ENCODE data around the gene NADK. TPM values are rescaled to one million over a fixed set of nuclear protein-coding genes. Genes with fewer than 3 reads are reported as not detected.

The NADK gene
- polyA plus RNA-seq, 1 experiment = 61.6 TPM

- ChIA-PET CTCF (interaction anchor here (0.8 kb wide), 1 partner anchor 172 kb away, joined by 3 read pairs; no protein-coding TSS in a partner anchor), POLR2A (no interaction called here)
- no peaks in the 10 kb centered on the region for H3K27me3 ChIP-seq (ENCODE audit: control insufficient read depth, insufficient read depth, low read length)
- no peak for DNase-seq (ENCODE audit: low read depth)
- H3K36me3 ChIP-seq (ENCODE audit: control insufficient read depth, insufficient read depth, low read length) = peaks cover 13% of the 10 kb centered on the region
- H3K4me3 ChIP-seq (ENCODE audit: low read depth, low read length) = no peak overlapping the region
- TF ChIP-seq, protein P1, sequence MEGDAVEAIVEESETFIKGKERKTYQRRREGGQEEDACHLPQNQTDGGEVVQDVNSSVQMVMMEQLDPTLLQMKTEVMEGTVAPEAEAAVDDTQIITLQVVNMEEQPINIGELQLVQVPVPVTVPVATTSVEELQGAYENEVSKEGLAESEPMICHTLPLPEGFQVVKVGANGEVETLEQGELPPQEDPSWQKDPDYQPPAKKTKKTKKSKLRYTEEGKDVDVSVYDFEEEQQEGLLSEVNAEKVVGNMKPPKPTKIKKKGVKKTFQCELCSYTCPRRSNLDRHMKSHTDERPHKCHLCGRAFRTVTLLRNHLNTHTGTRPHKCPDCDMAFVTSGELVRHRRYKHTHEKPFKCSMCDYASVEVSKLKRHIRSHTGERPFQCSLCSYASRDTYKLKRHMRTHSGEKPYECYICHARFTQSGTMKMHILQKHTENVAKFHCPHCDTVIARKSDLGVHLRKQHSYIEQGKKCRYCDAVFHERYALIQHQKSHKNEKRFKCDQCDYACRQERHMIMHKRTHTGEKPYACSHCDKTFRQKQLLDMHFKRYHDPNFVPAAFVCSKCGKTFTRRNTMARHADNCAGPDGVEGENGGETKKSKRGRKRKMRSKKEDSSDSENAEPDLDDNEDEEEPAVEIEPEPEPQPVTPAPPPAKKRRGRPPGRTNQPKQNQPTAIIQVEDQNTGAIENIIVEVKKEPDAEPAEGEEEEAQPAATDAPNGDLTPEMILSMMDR (IDR thresholded peaks at IDR 0.05; ENCODE audit: insufficient read depth, low read depth, low read length) = peak; percentile 29
Observed at GRCh38 chr1:1763657-1764621, 14.3 kb downstream of the NADK start.

DNA sequence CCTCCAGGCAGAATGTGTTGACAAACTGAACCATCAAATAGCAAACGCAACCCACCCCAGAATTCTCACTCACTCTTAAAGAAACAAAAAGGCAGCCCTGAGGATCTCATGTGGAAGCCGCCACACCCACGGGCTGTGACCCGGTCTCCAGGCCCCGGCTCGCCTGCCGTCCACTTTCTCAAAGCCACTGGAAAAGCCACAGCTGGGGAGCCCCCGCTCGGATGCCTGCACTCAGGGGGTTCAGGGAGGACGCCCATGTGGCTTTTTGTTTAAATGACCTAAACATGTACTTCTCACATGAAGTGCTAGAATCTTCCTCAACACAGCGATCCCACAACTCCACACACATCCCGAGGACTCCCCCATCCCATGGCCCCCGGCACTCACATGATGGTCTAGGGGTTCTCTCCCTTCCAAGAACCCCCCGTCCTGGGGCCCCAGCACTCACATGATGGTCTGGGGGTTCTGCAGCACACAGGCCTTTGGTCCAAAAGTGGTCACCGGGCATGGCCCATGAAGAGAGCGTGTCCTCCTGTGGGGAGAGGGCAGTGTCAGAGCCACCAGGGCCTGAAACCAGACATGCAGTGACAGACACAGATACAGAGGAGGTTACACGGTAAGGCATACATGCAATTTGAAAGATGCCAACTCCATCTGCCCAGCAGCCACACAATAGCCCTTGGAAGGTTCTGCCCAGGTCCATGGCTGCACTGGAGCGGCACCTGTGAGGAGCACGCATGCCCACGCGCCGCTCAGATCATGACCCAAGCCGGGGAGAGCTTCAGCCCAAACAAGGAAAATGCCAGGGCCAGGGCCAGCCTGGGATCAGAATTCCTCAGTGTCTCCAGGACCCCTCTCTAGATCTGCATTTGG lies 16.5 kb downstream of the NADK start:
- TF ChIP-seq, protein P1 (IDR thresholded peaks at IDR 0.05; ENCODE audit: insufficient read depth, low read depth, low read length) = no peak
- no peaks in the 10 kb centered on the region for H3K27me3 ChIP-seq (ENCODE audit: control insufficient read depth, insufficient read depth, low read length)

GRCh38 chr1:1760715-1761114 lies 17.6 kb downstream of the NADK start:
- ChIA-PET CTCF (interaction anchor here (1.1 kb wide), 1 partner anchor 37 kb away, joined by 4 read pairs; the partner anchor contains the start of gene CDK11A), POLR2A (no interaction called here)
- H3K4me3 ChIP-seq (ENCODE audit: low read depth, low read length) = no peak overlapping the region
- DNase-seq (ENCODE audit: low read depth) = no peak
- TF ChIP-seq, protein P1 (IDR thresholded peaks at IDR 0.05; ENCODE audit: insufficient read depth, low read depth, low read length) = no peak
- H3K27me3 ChIP-seq (ENCODE audit: control insufficient read depth, insufficient read depth, low read length) = no peaks in the 10 kb centered on the region
- peaks cover 23% of the 10 kb centered on the region for H3K36me3 ChIP-seq (ENCODE audit: control insufficient read depth, insufficient read depth, low read length)

More for the DNA sequence above, 16.5 kb downstream of the NADK start:
- DNase-seq (ENCODE audit: low read depth) = no peak
- Histone ChIP-seq H3K36me3 (ENCODE audit: control insufficient read depth, insufficient read depth, low read length) (peaks cover 19% of the 10 kb centered on the region), H3K4me3 (ENCODE audit: low read depth, low read length) (no peak overlapping the region)
- ChIA-PET POLR2A (no interaction called here), CTCF (interaction anchor here (0.5 kb wide), 1 partner anchor 10 kb away, joined by 3 read pairs; no protein-coding TSS in a partner anchor)

- Histone ChIP-seq H3K27me3 (ENCODE audit: control insufficient read depth, insufficient read depth, low read length) (no peaks in the 10 kb centered on the region), H3K36me3 (ENCODE audit: control insufficient read depth, insufficient read depth, low read length) (peaks cover 24% of the 10 kb centered on the region), H3K4me3 (ENCODE audit: low read depth, low read length) (no peak overlapping the region)
- no peak for DNase-seq (ENCODE audit: low read depth)
- ChIA-PET CTCF (interaction anchor here (1.1 kb wide), 1 partner anchor 36 kb away, joined by 4 read pairs; the partner anchor contains the start of gene CDK11A), POLR2A (no interaction called here)
- TF ChIP-seq, protein P1 (IDR thresholded peaks at IDR 0.05; ENCODE audit: insufficient read depth, low read depth, low read length) = no peak
Observed at GRCh38 chr1:1760345-1760650, 18.0 kb downstream of the NADK start.

Data from BJ (cell line).